OCI-LY1 (cell line): Measurements from ENCODE around the gene UBE2G1.

Experiments
- H2AFZ ChIP-seq: fragments of 200-600 bp; sonication (generic), shearing (Covaris generic); 2 replicates; pipeline ENCODE4 v1.6.0; 2014; ENCODE audit warnings: antibody characterized with exemption, mild to moderate bottlenecking, low read length
- H3F3A ChIP-seq: fragments of 200-600 bp; sonication (generic), shearing (Covaris generic); 2 replicates; pipeline ENCODE4 v1.6.0; 2014; ENCODE audit warnings: mild to moderate bottlenecking, antibody characterized with exemption, low read length, moderate library complexity; ENCODE audit not compliant: insufficient read depth
- H3K27ac ChIP-seq: fragments of 200-600 bp; sonication (generic); 2 replicates; pipeline ENCODE4 v1.5.1; 2014; ENCODE audit warnings: low read length, mixed run types, mild to moderate bottlenecking, low read depth; ENCODE audit not compliant: poor library complexity, severe bottlenecking
- H3K27me3 ChIP-seq: fragments of 200-600 bp; sonication (generic); 2 replicates; pipeline ENCODE4 v1.6.0; 2014; ENCODE audit warnings: antibody characterized with exemption, mild to moderate bottlenecking, low read length, moderate library complexity; ENCODE audit not compliant: insufficient read depth
- H3K36me3 ChIP-seq: fragments of 200-600 bp; sonication (generic); 2 replicates; pipeline ENCODE4 v1.6.1; 2014; ENCODE audit warnings: mild to moderate bottlenecking, antibody characterized with exemption, low read length, moderate library complexity, mixed read lengths; ENCODE audit not compliant: insufficient read depth
- H3K4me1 ChIP-seq: fragments of 200-600 bp; sonication (generic); 2 replicates; pipeline ENCODE4 v1.5.1; 2014; ENCODE audit warnings: mild to moderate bottlenecking, low read length, moderate library complexity; ENCODE audit not compliant: insufficient read depth, severe bottlenecking
- H3K4me2 ChIP-seq: fragments of 200-600 bp; sonication (generic), shearing (Covaris generic); 2 replicates; pipeline ENCODE4 v1.6.1; 2014; ENCODE audit warnings: low read length
- H3K4me3 ChIP-seq: fragments of 200-600 bp; sonication (generic); 2 replicates; pipeline ENCODE4 v1.5.1; 2014; ENCODE audit warnings: low read length, low read depth, mild to moderate bottlenecking, mixed read lengths; ENCODE audit not compliant: poor library complexity, severe bottlenecking
- H3K79me2 ChIP-seq: fragments of 200-600 bp; shearing (Covaris generic); 2 replicates; pipeline ENCODE4 v1.6.1; 2016; ENCODE audit warnings: mixed run types, low read length, mixed read lengths; ENCODE audit not compliant: insufficient read depth
- H3K9ac ChIP-seq: fragments of 200-600 bp; sonication (generic), shearing (Covaris generic); 2 replicates; pipeline ENCODE4 v1.6.1; 2014; ENCODE audit warnings: mild to moderate bottlenecking, low read length, mixed read lengths
- H3K9me2 ChIP-seq: fragments of 200-600 bp; sonication (generic), shearing (Covaris generic); 2 replicates; pipeline ENCODE4 v1.6.1; 2014; ENCODE audit warnings: low read depth, mild to moderate bottlenecking, low read length, mixed read lengths
- H3K9me3 ChIP-seq: fragments of 200-600 bp; shearing (Covaris generic); 2 replicates; pipeline ENCODE4 v1.6.1; 2014; ENCODE audit warnings: low read length, mixed read lengths
- H4K20me1 ChIP-seq: fragments of 200-600 bp; sonication (generic), shearing (Covaris generic); 2 replicates; pipeline ENCODE4 v1.6.0; 2016; ENCODE audit warnings: mild to moderate bottlenecking, low read length; ENCODE audit not compliant: insufficient read depth
- EZH2 ChIP-seq: fragments of 200-600 bp; sonication (generic), shearing (Covaris generic); IDR thresholded peaks from 2 replicates; pipeline ENCODE4 v1.8.0; 2017; ENCODE audit warnings: borderline replicate concordance, mixed run types, mild to moderate bottlenecking, antibody characterized with exemption, low read length, moderate library complexity, mixed read lengths
- TF ChIP-seq, protein P1 (sequence below): fragments of 200-600 bp; sonication (generic), shearing (Covaris generic); IDR thresholded peaks from 2 replicates; pipeline ENCODE4 v1.5.1; 2017; ENCODE audit warnings: mild to moderate bottlenecking, antibody characterized with exemption, low read length, moderate library complexity, mixed read lengths

Gene UBE2G1

DNA sequence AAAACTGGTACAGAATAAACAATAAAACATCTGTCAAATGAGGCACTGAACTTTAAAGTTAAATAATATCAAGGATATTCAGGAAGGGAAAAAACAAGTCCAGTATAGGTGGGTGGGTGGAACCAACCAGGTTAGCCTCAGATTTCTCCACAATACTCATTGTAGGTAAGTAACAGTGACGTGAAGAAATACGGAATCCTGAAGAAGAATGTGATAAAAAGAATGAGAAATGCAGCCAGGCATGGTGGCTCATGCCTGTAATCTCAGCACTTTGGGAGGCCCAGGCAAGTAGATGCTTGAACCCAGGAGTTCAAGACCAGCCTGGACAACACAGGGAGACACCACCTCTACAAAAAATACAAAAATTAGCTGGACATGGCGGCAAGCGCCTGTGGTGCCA is 47.3 kb downstream of the UBE2G1 start:
- Histone ChIP-seq H3K4me2 (no peak overlapping the region), H3K4me3 (no peak overlapping the region), H3K27me3 (no peaks in the 10 kb centered on the region), H4K20me1 (no peaks in the 10 kb centered on the region; the same call in 1 of the 2 replicates), H3K27ac (no peak overlapping the region), H3K36me3 (peaks cover 47% of the 10 kb centered on the region), H3K9me2 (no peaks in the 10 kb centered on the region), H3K9ac (no peak overlapping the region), H3K9me3 (no peaks in the 10 kb centered on the region), H3K79me2 (peaks cover 98% of the 10 kb centered on the region), H3F3A (0 out of 2 replicates have a peak, but pooled peaks cover 4% of the 10 kb centered on the region), H3K4me1 (peaks cover 15% of the 10 kb centered on the region), H2AFZ (no peak overlapping the region)
- no peak for TF ChIP-seq EZH2
- TF ChIP-seq, protein P1, sequence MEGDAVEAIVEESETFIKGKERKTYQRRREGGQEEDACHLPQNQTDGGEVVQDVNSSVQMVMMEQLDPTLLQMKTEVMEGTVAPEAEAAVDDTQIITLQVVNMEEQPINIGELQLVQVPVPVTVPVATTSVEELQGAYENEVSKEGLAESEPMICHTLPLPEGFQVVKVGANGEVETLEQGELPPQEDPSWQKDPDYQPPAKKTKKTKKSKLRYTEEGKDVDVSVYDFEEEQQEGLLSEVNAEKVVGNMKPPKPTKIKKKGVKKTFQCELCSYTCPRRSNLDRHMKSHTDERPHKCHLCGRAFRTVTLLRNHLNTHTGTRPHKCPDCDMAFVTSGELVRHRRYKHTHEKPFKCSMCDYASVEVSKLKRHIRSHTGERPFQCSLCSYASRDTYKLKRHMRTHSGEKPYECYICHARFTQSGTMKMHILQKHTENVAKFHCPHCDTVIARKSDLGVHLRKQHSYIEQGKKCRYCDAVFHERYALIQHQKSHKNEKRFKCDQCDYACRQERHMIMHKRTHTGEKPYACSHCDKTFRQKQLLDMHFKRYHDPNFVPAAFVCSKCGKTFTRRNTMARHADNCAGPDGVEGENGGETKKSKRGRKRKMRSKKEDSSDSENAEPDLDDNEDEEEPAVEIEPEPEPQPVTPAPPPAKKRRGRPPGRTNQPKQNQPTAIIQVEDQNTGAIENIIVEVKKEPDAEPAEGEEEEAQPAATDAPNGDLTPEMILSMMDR, result no peak

DNA sequence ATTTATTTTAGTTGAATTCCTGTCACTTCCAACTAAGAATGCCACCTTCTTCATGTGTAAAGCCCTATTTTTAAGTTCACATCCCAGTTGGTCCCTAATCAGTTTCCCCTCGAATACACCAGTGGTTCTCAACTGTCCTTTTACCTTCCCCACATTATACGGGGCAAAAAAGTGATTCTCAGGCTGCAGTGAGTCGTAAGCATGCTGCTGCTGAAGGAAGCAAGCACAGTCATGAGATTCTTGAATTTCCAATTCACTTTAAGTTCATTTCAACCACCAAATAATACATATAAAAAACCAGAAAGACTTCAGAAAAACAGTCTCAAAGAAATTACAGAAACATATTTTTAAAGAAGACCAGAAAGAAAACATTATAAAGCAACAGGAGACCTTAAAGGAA is 47.9 kb downstream of the UBE2G1 start:
- H3K79me2 ChIP-seq, result peaks cover 98% of the 10 kb centered on the region
- H3K4me3 ChIP-seq, result no peak overlapping the region
- H3K36me3 ChIP-seq, result peaks cover 41% of the 10 kb centered on the region
- no peaks in the 10 kb centered on the region; the same call in 1 of the 2 replicates for H4K20me1 ChIP-seq
- H2AFZ ChIP-seq, result no peak overlapping the region
- 0 out of 2 replicates have a peak, but pooled peaks cover 4% of the 10 kb centered on the region for H3F3A ChIP-seq
- H3K27me3 ChIP-seq, result no peaks in the 10 kb centered on the region
- no peak overlapping the region for H3K4me2 ChIP-seq
- no peaks in the 10 kb centered on the region for H3K9me3 ChIP-seq
- TF ChIP-seq, protein P1, result no peak
- no peak for TF ChIP-seq EZH2
- H3K4me1 ChIP-seq, result peaks cover 21% of the 10 kb centered on the region
- H3K27ac ChIP-seq, result peak overlapping the region; percentile 23
- H3K9me2 ChIP-seq, result no peaks in the 10 kb centered on the region
- H3K9ac ChIP-seq, result no peak overlapping the region

DNA sequence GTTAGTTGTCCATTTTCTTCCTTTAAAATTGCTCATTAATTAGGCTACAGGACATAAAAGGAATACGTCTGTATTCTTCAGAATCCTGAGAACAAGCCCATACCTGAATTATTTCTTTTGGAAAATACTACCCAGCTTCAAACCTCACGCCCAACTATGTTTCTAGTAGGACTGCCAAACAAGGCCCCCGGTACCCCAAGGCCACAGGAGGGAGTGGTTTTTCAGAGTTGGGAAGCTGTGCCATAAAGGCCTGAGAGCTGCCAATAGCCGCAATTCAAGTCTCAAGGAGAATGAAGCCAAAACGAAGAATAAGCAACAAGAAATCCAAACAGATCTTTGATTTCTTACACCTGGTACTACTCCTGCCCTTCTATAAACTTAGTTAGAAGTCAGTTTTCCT is 48.3 kb downstream of the UBE2G1 start:
- TF ChIP-seq EZH2, result no peak
- TF ChIP-seq, protein P1, result no peak
- Histone ChIP-seq H3K9ac (no peak overlapping the region), H3K4me3 (no peak overlapping the region), H3K9me3 (no peaks in the 10 kb centered on the region), H4K20me1 (no peaks in the 10 kb centered on the region; the same call in 1 of the 2 replicates), H3K36me3 (peaks cover 41% of the 10 kb centered on the region), H3K4me2 (no peak overlapping the region), H3K79me2 (peaks cover 98% of the 10 kb centered on the region), H3F3A (0 out of 2 replicates have a peak, but pooled peaks cover 4% of the 10 kb centered on the region), H3K27ac (peak overlapping the region; percentile 23), H3K4me1 (peaks cover 25% of the 10 kb centered on the region), H2AFZ (no peak overlapping the region), H3K9me2 (no peaks in the 10 kb centered on the region), H3K27me3 (no peaks in the 10 kb centered on the region)
